SU-DHL-6 (cell line): ENCODE data around the gene IRF2BP1.

Experiments used
- H2AFZ ChIP-seq: fragments of 200-600 bp; sonication (generic); 2 replicates; pipeline ENCODE4 v1.6.1; 2014; ENCODE audit warnings: low read depth, mild to moderate bottlenecking, moderate library complexity, mixed read lengths, antibody characterized with exemption, low read length; ENCODE audit not compliant: severe bottlenecking
- H3F3A ChIP-seq: fragments of 200-600 bp; shearing (Covaris generic); 2 replicates; pipeline ENCODE4 v1.6.0; 2016; ENCODE audit warnings: antibody characterized with exemption, mild to moderate bottlenecking; ENCODE audit not compliant: insufficient read depth
- H3K27ac ChIP-seq: fragments of 200-600 bp; sonication (generic); 2 replicates; pipeline ENCODE4 v1.5.1; 2016; ENCODE audit warnings: low read depth, mild to moderate bottlenecking, low read length, moderate library complexity, mixed read lengths
- H3K27me3 ChIP-seq: fragments of 200-600 bp; sonication (generic), shearing (Covaris generic); 2 replicates; pipeline ENCODE4 v1.6.0; 2014; ENCODE audit warnings: mild to moderate bottlenecking, low read length
- H3K36me3 ChIP-seq: fragments of 200-600 bp; sonication (generic); 2 replicates; pipeline ENCODE4 v1.6.1; 2014; ENCODE audit warnings: mild to moderate bottlenecking, low read length, mixed read lengths
- H3K4me2 ChIP-seq: fragments of 300-600, 200-600 bp; shearing (Covaris generic), sonication (generic); 2 replicates; pipeline ENCODE4 v1.6.0; 2014; ENCODE audit warnings: low read length, low read depth, mild to moderate bottlenecking; ENCODE audit not compliant: poor library complexity, severe bottlenecking
- H3K4me3 ChIP-seq: fragments of 200-600 bp; sonication (generic); 2 replicates; pipeline ENCODE4 v1.5.1; 2014; ENCODE audit warnings: antibody characterized with exemption, low read length, mild to moderate bottlenecking, mixed read lengths; ENCODE audit not compliant: insufficient read depth, poor library complexity, severe bottlenecking
- H3K79me2 ChIP-seq: fragments of 200-600 bp; sonication (generic); 2 replicates; pipeline ENCODE4 v1.6.1; 2014; ENCODE audit warnings: mild to moderate bottlenecking, low read length, moderate library complexity; ENCODE audit not compliant: insufficient read depth
- H3K9ac ChIP-seq: fragments of 200-600 bp; sonication (generic); 2 replicates; pipeline ENCODE4 v1.7.0; 2014; ENCODE audit warnings: mild to moderate bottlenecking, low read length
- H3K9me2 ChIP-seq: fragments of 200-600 bp; sonication (generic); replicated peaks from 2 replicates; pipeline ENCODE4 v1.6.1; 2014; ENCODE audit warnings: low read length; ENCODE audit not compliant: insufficient read depth
- H3K9me3 ChIP-seq: fragments of 200-600 bp; sonication (generic); 2 replicates; pipeline ENCODE4 v1.6.1; 2014; ENCODE audit warnings: low read length, mixed read lengths; ENCODE audit not compliant: insufficient read depth
- H4K20me1 ChIP-seq: fragments of 200-600 bp; sonication (generic); 2 replicates; pipeline ENCODE4 v1.6.1; 2014; ENCODE audit warnings: low read depth, mild to moderate bottlenecking, antibody characterized with exemption, low read length, moderate library complexity, mixed read lengths
- CTCF ChIP-seq: fragments of 200-600 bp; sonication (generic); IDR thresholded peaks from one replicate; pipeline ENCODE4 v1.5.1; 2017; ENCODE audit warnings: antibody characterized with exemption, mild to moderate bottlenecking, low read length, moderate library complexity; ENCODE audit not compliant: insufficient read depth, poor library complexity, severe bottlenecking
- EZH2phosphoT487 ChIP-seq: fragments of 200-600 bp; sonication (generic), shearing (Covaris generic); conservative IDR thresholded peaks from 2 replicates; pipeline ENCODE4 v1.6.1; 2018; ENCODE audit warnings: mild to moderate bottlenecking, antibody characterized with exemption, low read length, moderate library complexity, mixed read lengths

Gene IRF2BP1

GRCh38 chr19:45879971-45880370 is 6.0 kb downstream of the IRF2BP1 start:
- Histone ChIP-seq H3F3A (no peaks in the 10 kb centered on the region), H3K4me3 (no peak overlapping the region), H3K79me2 (peaks cover 7% of the 10 kb centered on the region; the same call in 1 of the 2 replicates), H3K4me2 (no peak overlapping the region), H3K27ac (no peak overlapping the region), H4K20me1 (no peaks in the 10 kb centered on the region), H3K9me2 (no peaks in the 10 kb centered on the region), H3K9me3 (no peaks in the 10 kb centered on the region), H3K36me3 (no peaks in the 10 kb centered on the region), H2AFZ (no peak overlapping the region), H3K27me3 (no peaks in the 10 kb centered on the region), H3K9ac (no peak overlapping the region)
- TF ChIP-seq EZH2phosphoT487: no peak
- no peak for TF ChIP-seq CTCF

- H4K20me1 ChIP-seq: no peaks in the 10 kb centered on the region
- TF ChIP-seq EZH2phosphoT487 (no peak), CTCF (no peak)
- no peak overlapping the region for H3K9ac ChIP-seq
Observed at GRCh38 chr19:45879055-45879454, 6.9 kb downstream of the IRF2BP1 start.

GRCh38 chr19:45878043-45878794 is 7.7 kb downstream of the IRF2BP1 start:
- no peaks in the 10 kb centered on the region for H3F3A ChIP-seq
- no peak overlapping the region for H3K4me3 ChIP-seq
- H2AFZ ChIP-seq: no peak overlapping the region
- no peaks in the 10 kb centered on the region for H3K27me3 ChIP-seq
- no peaks in the 10 kb centered on the region for H3K9me3 ChIP-seq
- no peak overlapping the region for H3K4me2 ChIP-seq
- H3K9me2 ChIP-seq: no peaks in the 10 kb centered on the region
- H3K9ac ChIP-seq: no peak overlapping the region
- no peaks in the 10 kb centered on the region for H4K20me1 ChIP-seq
- TF ChIP-seq EZH2phosphoT487: no peak
- TF ChIP-seq CTCF: no peak
- H3K36me3 ChIP-seq: no peaks in the 10 kb centered on the region
- H3K27ac ChIP-seq: no peak overlapping the region
- H3K79me2 ChIP-seq: no peaks in the 10 kb centered on the region

More at GRCh38 chr19:45879055-45879454, 6.9 kb downstream of the IRF2BP1 start:
- H3K27me3 ChIP-seq: no peaks in the 10 kb centered on the region
- no peaks in the 10 kb centered on the region for H3K9me3 ChIP-seq
- H3F3A ChIP-seq: no peaks in the 10 kb centered on the region
- H3K4me3 ChIP-seq: no peak overlapping the region
- H3K79me2 ChIP-seq: no peaks in the 10 kb centered on the region
- H3K27ac ChIP-seq: no peak overlapping the region
- H2AFZ ChIP-seq: no peak overlapping the region
- no peaks in the 10 kb centered on the region for H3K36me3 ChIP-seq
- no peak overlapping the region for H3K4me2 ChIP-seq
- H3K9me2 ChIP-seq: no peaks in the 10 kb centered on the region
